BLaER1 (cell line): ENCODE data around the gene PLA2G4B.

Source experiments
- H3K27ac ChIP-seq: shearing (Covaris generic); formaldehyde crosslinking; 2 replicates; pipeline ENCODE4 v1.8.1; 2022
- H3K27me3 ChIP-seq: shearing (Covaris generic); formaldehyde crosslinking; 2 replicates; pipeline ENCODE4 v1.8.1; 2022
- H3K36me3 ChIP-seq: shearing (Covaris generic); formaldehyde crosslinking; 2 replicates; pipeline ENCODE4 v1.8.1; 2022
- H3K4me1 ChIP-seq: shearing (Covaris generic); formaldehyde crosslinking; 2 replicates; pipeline ENCODE4 v1.8.1; 2022
- H3K4me2 ChIP-seq: shearing (Covaris generic); formaldehyde crosslinking; 2 replicates; pipeline ENCODE4 v1.8.1; 2022
- H3K4me3 ChIP-seq: shearing (Covaris generic); formaldehyde crosslinking; 2 replicates; pipeline ENCODE4 v1.8.1; 2022
- H3K9ac ChIP-seq: shearing (Covaris generic); formaldehyde crosslinking; 2 replicates; pipeline ENCODE4 v1.8.1; 2022
- H3K9me3 ChIP-seq: shearing (Covaris generic); formaldehyde crosslinking; 2 replicates; pipeline ENCODE4 v1.8.1; 2022
- H4K20me1 ChIP-seq: shearing (Covaris generic); formaldehyde crosslinking; 2 replicates; pipeline ENCODE4 v1.8.1; 2022
- Cebpa-rat ChIP-seq: shearing (Covaris generic); IDR thresholded peaks from 2 replicates; pipeline ENCODE4 v1.8.1; 2022

Gene PLA2G4B

DNA sequence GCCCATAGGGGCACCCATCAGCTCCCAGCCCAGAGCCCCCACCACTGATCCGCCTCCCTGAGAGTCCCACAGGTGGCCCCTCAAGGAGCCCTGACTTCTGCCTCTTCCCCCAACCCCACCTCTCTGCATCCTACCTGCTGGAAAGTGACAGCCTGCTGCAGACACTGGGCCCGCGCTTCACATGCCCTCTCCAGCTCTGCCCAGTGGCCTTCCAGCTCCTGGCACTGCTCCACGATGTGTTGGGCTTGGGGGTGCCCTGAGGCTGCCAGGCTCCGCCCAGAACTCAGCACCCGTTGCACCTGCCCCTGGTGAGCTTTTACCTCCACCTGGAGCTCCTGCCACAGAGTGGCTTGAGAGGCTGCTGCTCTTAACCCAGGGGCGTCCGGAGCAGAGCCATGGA lies 35.1 kb downstream of the PLA2G4B start:
- Histone ChIP-seq H3K27ac (no peak overlapping the region), H3K4me1 (peaks cover 53% of the 10 kb centered on the region)

GRCh38 chr15:41874736-41875135 lies 36.1 kb downstream of the PLA2G4B start:
- H3K4me1 ChIP-seq: peaks cover 53% of the 10 kb centered on the region
- H4K20me1 ChIP-seq: no peaks in the 10 kb centered on the region
- H3K9me3 ChIP-seq: no peaks in the 10 kb centered on the region
- H3K9ac ChIP-seq: no peak overlapping the region
- H3K27me3 ChIP-seq: no peaks in the 10 kb centered on the region
- no peak for TF ChIP-seq Cebpa-rat
- no peaks in the 10 kb centered on the region for H3K36me3 ChIP-seq
- H3K27ac ChIP-seq: no peak overlapping the region
- 0 out of 2 replicates have a peak overlapping the region, but pooled peaks have one; percentile 82 for H3K4me2 ChIP-seq
- no peak overlapping the region for H3K4me3 ChIP-seq

More for the DNA sequence above, 35.1 kb downstream of the PLA2G4B start:
- H3K27me3 ChIP-seq: no peaks in the 10 kb centered on the region
- no peaks in the 10 kb centered on the region for H3K36me3 ChIP-seq
- H3K4me2 ChIP-seq: no peak overlapping the region
- no peak for TF ChIP-seq Cebpa-rat
- no peaks in the 10 kb centered on the region for H3K9me3 ChIP-seq
- no peak overlapping the region for H3K4me3 ChIP-seq
- no peak overlapping the region for H3K9ac ChIP-seq
- no peaks in the 10 kb centered on the region for H4K20me1 ChIP-seq

DNA sequence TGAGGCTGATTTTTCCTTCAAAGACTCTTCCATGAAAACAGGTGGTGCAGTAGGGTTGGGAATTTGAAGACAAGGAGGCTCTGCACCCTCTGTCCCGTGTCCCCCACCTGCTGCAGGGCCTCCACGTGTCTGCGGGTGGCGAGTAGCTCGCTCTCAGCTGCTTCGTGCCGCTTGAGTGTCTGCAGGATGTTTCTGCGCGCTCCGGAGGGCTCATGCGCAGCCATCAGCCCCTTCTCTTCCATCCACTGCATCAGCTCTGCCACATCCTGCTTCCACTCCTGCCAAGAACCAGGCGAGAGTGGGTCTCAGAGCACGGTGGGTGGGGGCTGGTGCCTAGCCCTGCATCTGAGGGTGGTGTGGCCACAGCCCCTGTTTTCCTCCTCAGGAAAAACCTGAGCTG lies 37.4 kb downstream of the PLA2G4B start:
- Histone ChIP-seq H3K9me3 (no peaks in the 10 kb centered on the region), H3K27me3 (peaks cover 2% of the 10 kb centered on the region; the same call in 1 of the 2 replicates), H3K4me3 (no peak overlapping the region), H4K20me1 (no peaks in the 10 kb centered on the region), H3K36me3 (no peaks in the 10 kb centered on the region), H3K4me2 (peak overlapping the region; percentile 82), H3K9ac (no peak overlapping the region), H3K4me1 (peaks cover 42% of the 10 kb centered on the region), H3K27ac (peak overlapping the region; percentile 71)
- no peak for TF ChIP-seq Cebpa-rat

- TF ChIP-seq Cebpa-rat: no peak
- Histone ChIP-seq H3K27ac (peak overlapping the region; percentile 71), H3K9me3 (no peaks in the 10 kb centered on the region), H3K27me3 (peaks cover 9% of the 10 kb centered on the region), H3K4me1 (peaks cover 43% of the 10 kb centered on the region), H3K4me3 (no peak overlapping the region), H3K4me2 (peak overlapping the region; percentile 82), H4K20me1 (no peaks in the 10 kb centered on the region), H3K36me3 (no peaks in the 10 kb centered on the region), H3K9ac (no peak overlapping the region)
These were observed 38.0 kb downstream of the PLA2G4B start for GRCh38 chr15:41876689-41877088.

GRCh38 chr15:41877631-41878354 lies 39.1 kb downstream of the PLA2G4B start:
- H3K4me1 ChIP-seq: peaks cover 51% of the 10 kb centered on the region
- no peaks in the 10 kb centered on the region for H4K20me1 ChIP-seq
- no peak overlapping the region for H3K9ac ChIP-seq
- no peaks in the 10 kb centered on the region for H3K36me3 ChIP-seq
- no peaks in the 10 kb centered on the region for H3K9me3 ChIP-seq
- peak overlapping the region; percentile 82 for H3K4me2 ChIP-seq
- no peak for TF ChIP-seq Cebpa-rat
- H3K4me3 ChIP-seq: no peak overlapping the region
- H3K27me3 ChIP-seq: peaks cover 11% of the 10 kb centered on the region
- H3K27ac ChIP-seq: peak overlapping the region; percentile 50; the same call in 1 of the 2 replicates

DNA sequence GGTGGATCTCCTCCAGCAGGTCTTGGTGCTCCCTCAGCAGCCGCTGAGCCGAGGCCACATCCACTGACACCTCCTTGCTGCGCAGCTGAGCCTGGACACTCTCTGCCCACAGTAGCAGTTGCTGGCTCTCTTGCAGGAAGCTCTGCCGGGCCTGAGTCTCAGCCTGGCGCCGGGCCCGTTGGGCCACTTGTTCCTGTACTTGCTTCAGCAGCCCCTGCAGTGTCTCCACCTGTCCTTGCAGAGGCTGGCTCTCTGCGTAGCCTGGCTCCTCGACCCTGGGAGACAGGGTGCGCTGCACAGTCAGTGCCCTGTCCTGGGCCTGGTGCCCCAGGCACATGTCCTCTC lies 39.7 kb downstream of the PLA2G4B start:
- Histone ChIP-seq H3K9ac (no peak overlapping the region), H3K4me3 (no peak overlapping the region), H3K27ac (peak overlapping the region; percentile 50; the same call in 1 of the 2 replicates), H3K4me2 (peak overlapping the region; percentile 82), H4K20me1 (no peaks in the 10 kb centered on the region), H3K27me3 (peaks cover 11% of the 10 kb centered on the region), H3K4me1 (peaks cover 56% of the 10 kb centered on the region), H3K36me3 (no peaks in the 10 kb centered on the region), H3K9me3 (no peaks in the 10 kb centered on the region)
- TF ChIP-seq Cebpa-rat: no peak

- Histone ChIP-seq H3K36me3 (no peaks in the 10 kb centered on the region), H3K4me3 (no peak overlapping the region), H4K20me1 (no peaks in the 10 kb centered on the region), H3K4me2 (no peak overlapping the region), H3K9ac (no peak overlapping the region), H3K4me1 (peaks cover 61% of the 10 kb centered on the region), H3K9me3 (no peaks in the 10 kb centered on the region), H3K27ac (no peak overlapping the region), H3K27me3 (peaks cover 11% of the 10 kb centered on the region)
- TF ChIP-seq Cebpa-rat: no peak
These were observed 40.7 kb downstream of the PLA2G4B start for GRCh38 chr15:41879321-41879845.

DNA sequence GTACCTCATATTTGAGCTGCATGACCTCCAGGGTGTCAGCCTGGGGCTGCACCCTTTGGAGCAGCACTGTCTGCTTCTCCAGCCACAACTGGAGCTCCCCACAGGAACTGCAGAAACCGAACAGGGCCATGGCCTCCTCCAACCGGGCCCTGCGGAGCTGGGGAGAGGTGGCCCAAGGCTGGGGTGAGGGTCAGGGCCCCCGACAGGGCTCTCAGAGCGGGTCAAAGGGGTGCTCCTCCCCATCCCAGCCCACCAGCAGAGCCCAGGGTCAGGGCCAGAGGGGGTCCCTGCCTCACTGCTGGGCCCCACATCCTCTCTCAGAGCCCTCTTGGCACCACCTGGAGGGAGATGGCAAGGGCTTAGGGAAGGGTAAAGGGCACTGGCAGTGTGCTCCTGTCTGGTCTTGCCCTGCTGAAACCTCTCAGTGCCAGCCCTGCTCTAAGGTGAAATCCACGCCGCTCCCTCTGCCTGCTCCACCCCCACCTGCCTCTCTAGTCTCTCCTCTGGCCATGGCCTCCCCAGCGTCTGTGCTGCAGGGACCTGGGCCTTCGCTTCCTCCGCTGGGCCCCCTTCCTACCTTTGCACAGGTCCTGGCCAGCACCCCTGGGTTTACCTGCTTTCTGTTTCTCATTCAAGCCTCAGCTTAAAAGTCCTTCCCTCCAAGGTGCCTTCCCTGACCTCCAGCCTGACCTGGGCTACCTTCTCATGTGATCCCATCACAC lies 41.7 kb downstream of the PLA2G4B start:
- Histone ChIP-seq H3K4me2 (no peak overlapping the region), H3K27me3 (peaks cover 11% of the 10 kb centered on the region), H3K4me3 (no peak overlapping the region), H3K9ac (no peak overlapping the region), H3K4me1 (peaks cover 56% of the 10 kb centered on the region), H3K9me3 (no peaks in the 10 kb centered on the region), H4K20me1 (no peaks in the 10 kb centered on the region), H3K36me3 (no peaks in the 10 kb centered on the region), H3K27ac (no peak overlapping the region)
- no peak for TF ChIP-seq Cebpa-rat

DNA sequence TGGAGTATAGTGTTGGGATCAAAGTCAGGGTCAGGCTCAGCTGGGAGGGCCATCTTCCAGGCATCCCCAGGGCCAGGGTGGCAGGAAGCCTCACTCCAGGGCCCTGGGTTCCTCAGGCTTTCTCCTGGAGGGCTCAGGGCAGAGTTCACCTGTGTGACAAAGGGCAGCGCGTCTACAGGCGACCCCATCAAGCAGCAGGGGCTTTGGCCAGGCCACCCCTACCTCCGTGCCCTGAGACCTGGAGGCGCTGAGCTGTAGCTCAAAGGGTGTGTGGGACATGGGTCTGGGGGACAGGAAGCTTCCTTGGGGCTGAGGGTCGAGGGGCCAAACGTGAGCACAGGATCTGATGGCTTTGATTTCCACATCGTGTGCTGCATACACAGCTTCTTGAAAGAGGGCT lies 42.4 kb downstream of the PLA2G4B start:
- Histone ChIP-seq H3K4me3 (no peak overlapping the region), H3K27ac (no peak overlapping the region), H3K27me3 (peaks cover 11% of the 10 kb centered on the region), H3K4me1 (peaks cover 49% of the 10 kb centered on the region), H4K20me1 (no peaks in the 10 kb centered on the region), H3K9me3 (no peaks in the 10 kb centered on the region), H3K9ac (no peak overlapping the region), H3K36me3 (no peaks in the 10 kb centered on the region), H3K4me2 (no peak overlapping the region)
- no peak for TF ChIP-seq Cebpa-rat

DNA sequence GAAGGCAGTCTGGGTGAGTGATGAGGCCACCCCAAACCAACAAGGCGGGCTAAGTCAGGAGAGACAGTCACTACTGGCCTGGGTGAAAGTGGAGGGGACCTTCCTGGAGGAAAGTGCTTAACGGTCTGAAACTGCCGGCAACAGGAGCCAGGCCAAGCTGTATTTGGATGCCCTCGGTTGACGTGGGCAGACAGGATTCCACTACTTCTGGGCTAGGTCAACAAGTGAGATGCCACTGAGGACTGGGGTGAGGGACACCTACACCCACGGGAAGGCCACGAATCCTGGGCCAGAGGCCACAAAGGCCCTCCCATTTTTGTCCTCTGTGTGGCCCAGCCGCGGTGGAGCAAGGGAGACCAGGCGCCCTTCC lies 42.9 kb downstream of the PLA2G4B start:
- Histone ChIP-seq H3K4me1 (peaks cover 44% of the 10 kb centered on the region), H3K4me2 (no peak overlapping the region), H3K27ac (no peak overlapping the region), H3K27me3 (peaks cover 11% of the 10 kb centered on the region), H3K9me3 (no peaks in the 10 kb centered on the region), H3K36me3 (no peaks in the 10 kb centered on the region), H3K4me3 (no peak overlapping the region), H3K9ac (no peak overlapping the region), H4K20me1 (no peaks in the 10 kb centered on the region)
- no peak for TF ChIP-seq Cebpa-rat
